ENCODE results near the gene PTPN11. TPM values are rescaled to one million over a fixed set of nuclear protein-coding genes. Genes with fewer than 3 reads are reported as not detected.
"Not testable (repeated sequence)": the region's sequence is repeated elsewhere in the genome, so short reads cannot be mapped to it uniquely, and the experiment has no call there.

PTPN11 gene
- total RNA-seq, 1 donor = 133 TPM

DNA sequence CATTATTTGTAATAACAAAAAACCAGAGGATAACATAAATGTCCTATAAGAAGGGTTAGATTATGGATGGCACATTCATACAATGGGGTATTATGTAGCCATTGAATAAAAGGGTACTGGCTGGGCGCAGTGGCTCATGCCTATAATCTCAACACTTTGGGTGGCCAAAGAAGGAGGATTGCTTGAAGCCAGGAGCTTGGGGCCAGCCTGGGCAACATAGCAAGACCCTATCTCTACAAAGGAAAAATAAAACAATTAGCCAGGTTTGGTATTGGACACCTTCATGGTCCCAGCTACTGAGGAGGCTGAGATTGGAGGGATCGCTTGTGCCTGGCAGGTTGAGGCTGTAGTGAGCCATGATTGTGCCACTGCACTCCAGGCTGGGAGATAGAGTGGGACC, 14.8 kb downstream of the PTPN11 start:
- TF ChIP-seq, protein P1, sequence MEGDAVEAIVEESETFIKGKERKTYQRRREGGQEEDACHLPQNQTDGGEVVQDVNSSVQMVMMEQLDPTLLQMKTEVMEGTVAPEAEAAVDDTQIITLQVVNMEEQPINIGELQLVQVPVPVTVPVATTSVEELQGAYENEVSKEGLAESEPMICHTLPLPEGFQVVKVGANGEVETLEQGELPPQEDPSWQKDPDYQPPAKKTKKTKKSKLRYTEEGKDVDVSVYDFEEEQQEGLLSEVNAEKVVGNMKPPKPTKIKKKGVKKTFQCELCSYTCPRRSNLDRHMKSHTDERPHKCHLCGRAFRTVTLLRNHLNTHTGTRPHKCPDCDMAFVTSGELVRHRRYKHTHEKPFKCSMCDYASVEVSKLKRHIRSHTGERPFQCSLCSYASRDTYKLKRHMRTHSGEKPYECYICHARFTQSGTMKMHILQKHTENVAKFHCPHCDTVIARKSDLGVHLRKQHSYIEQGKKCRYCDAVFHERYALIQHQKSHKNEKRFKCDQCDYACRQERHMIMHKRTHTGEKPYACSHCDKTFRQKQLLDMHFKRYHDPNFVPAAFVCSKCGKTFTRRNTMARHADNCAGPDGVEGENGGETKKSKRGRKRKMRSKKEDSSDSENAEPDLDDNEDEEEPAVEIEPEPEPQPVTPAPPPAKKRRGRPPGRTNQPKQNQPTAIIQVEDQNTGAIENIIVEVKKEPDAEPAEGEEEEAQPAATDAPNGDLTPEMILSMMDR (IDR thresholded peaks at IDR 0.05; ENCODE audit: insufficient read depth, low read length) = no peak
- H3K4me3 ChIP-seq (ENCODE audit: low read depth, low read length) = no peak overlapping the region
- DNase-seq (ENCODE audit: low read depth) = no peak

DNA sequence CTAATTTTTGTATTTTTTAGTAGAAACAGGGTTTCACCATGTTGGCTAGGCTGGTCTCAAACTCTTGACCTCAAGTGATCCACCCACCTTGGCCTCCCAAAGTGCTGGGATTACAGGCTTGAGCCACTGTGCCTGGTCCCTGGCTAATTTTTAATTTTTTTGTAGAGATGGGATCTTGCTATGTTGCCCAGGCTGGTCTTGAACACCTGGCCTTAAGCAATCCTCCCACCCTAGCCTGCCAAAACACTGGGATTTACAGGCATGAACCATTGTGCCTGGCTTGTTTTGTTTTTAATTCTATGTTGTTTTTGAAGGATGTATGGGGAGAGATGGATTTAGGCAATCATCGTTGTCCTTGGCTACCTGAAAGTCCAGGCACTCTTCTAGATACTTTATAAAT, 19.9 kb downstream of the PTPN11 start:
- not testable (repeated sequence) for DNase-seq (ENCODE audit: low read depth); H3K4me3 ChIP-seq (ENCODE audit: low read depth, low read length)

DNA sequence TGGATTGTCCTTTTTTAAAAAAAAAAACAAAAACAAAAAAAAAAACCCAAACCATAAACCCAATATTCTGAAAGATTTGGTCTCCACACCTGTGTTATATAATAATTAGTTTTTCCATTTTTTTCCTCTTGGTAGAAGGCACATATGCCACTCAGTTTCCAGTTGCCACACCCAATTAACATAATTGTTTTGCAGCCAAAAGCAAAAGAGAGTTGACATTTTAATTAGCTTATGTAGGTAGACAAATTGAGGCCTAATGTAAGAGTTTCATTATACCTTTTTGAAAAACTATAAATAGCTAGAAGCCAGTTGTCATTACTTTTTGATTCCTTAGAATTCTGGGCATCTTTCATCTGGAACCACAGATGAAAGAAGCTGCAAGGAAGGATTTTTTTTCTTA, 21.0 kb downstream of the PTPN11 start:
- TF ChIP-seq, protein P1 (IDR thresholded peaks at IDR 0.05; ENCODE audit: insufficient read depth, low read length) = no peak

DNA sequence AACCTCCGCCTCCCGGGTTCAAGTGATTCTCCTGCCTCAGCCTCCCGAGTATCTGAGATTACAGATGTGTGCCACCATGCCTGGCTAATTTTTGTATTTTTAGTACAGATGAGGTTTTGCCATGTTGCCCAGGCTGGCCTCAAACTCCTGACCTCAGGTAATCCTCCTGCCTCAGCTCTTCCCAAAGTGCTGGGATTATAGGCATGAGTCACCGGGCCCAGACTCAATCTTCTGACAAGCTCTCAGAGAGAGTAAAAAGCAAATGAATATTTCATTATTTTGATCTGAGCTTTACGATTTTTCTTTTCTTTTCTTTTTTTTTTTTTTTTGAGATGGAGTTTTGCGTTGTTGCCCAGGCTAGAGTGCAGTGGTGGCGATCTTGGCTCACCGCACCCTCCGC, 21.9 kb downstream of the PTPN11 start:
- H3K4me3 ChIP-seq (ENCODE audit: low read depth, low read length); DNase-seq (ENCODE audit: low read depth): not testable (repeated sequence)

More for the DNA sequence above, 21.0 kb downstream of the PTPN11 start:
- no peak for DNase-seq (ENCODE audit: low read depth)
- H3K4me3 ChIP-seq (ENCODE audit: low read depth, low read length) = no peak overlapping the region

DNA sequence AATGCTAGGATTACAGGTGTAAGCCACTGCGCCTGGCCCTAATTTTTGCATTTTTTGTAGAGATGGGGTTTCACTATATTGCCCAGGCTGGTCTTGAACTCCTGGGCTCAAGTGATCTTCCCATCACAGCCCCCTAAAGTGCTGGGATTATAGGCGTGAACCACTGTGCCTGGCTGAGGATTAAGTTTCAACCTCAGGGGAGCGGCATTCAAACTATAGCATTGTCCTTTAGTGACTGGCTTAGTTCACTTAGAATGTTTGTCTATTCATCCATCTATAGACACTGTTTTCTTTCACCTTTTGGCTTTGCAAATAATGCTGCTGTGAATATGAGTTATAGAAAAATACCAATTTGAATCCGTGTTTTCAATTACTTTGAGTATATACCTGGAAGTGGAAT, 25.2 kb downstream of the PTPN11 start:
- DNase-seq (ENCODE audit: low read depth) = no peak

DNA sequence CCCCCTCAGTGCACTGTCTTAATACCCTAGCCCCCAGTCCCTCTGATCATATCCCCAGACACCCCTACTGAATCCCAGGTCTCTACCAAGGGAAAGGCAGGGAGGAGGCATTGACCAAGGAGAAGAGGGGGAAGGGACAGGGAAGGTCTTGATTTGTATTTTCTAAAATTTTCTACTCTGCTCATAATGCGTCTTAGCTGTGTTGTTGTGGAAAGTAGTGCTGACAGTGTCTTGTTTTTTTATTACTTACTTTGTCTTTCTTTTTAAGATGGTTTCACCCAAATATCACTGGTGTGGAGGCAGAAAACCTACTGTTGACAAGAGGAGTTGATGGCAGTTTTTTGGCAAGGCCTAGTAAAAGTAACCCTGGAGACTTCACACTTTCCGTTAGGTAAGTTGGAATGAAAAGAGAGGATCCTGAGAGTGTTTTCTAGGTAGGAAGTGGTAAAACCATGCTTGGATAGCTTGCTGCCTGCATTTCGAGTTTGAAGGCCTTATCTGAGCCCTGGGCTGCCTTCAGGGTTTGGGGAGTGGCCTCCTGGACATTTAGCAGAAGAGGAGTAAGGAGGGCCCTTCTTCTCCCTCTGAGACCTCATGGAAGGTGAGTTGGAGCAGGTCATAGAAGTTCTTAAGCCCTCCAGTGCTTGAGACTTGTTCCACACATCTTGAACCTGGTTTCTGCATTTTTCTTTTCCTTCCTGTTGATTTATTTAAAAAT, 27.4 kb downstream of the PTPN11 start:
- TF ChIP-seq, protein P1 (IDR thresholded peaks at IDR 0.05; ENCODE audit: insufficient read depth, low read length) = no peak
- no peak for DNase-seq (ENCODE audit: low read depth)
- no peak overlapping the region for H3K4me3 ChIP-seq (ENCODE audit: low read depth, low read length)

More for the DNA sequence above, 25.2 kb downstream of the PTPN11 start:
- TF ChIP-seq, protein P1 (IDR thresholded peaks at IDR 0.05; ENCODE audit: insufficient read depth, low read length) = no peak
- no peak overlapping the region for H3K4me3 ChIP-seq (ENCODE audit: low read depth, low read length)

DNA sequence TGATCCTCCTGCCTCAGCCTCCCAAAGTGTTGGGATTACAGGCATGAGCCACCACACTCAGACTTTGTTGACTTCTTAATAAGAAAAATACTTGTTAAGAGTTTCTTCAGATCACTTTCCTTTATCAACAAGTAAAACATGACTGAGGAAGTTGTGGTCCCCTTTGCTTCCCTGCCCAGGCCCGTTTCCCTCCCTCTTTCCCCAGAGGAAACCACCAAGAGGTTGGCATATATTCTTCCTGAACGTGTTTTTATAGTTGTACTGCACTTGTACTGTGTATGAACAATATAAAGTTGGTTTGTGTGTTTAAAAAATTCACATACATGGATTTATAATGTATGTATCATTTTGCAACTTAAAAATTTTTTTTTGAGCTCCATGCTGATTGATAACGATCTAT, 28.4 kb downstream of the PTPN11 start:
- TF ChIP-seq, protein P1 (IDR thresholded peaks at IDR 0.05; ENCODE audit: insufficient read depth, low read length) = no peak
- no peak overlapping the region for H3K4me3 ChIP-seq (ENCODE audit: low read depth, low read length)
- DNase-seq (ENCODE audit: low read depth) = no peak

DNA sequence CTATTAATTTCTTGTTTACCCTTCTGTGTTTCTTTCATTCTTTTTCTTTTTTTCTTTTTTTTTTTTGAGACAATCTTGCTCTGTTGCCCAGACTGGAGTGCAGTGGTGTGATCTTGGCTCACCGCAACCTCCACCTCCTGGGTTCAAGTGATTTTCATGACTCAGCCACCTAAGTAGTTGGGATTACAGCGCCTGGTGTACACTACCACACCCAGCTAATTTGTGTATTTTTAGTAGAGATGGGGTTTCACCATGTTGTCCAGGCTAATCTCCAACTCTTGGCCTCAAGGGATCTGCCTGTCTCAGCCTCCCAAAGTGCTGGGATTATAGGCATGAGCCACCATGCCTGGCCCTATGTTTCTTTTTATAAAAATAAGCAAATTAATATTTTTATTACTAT, 29.4 kb downstream of the PTPN11 start:
- H3K4me3 ChIP-seq (ENCODE audit: low read depth, low read length) = not testable (repeated sequence)
- peak; percentile 53 for DNase-seq (ENCODE audit: low read depth)

Measured in fibroblast of the aortic adventitia (primary cell).